NCI-H69 (cell line): Measurements from ENCODE around the gene RNF168.
"Not testable (repeated sequence)": the region's sequence is repeated elsewhere in the genome, so short reads cannot be mapped to it uniquely, and the experiment has no call there.

ENCODE experiments used
- DNase-seq: peaks from one replicate; lab custom pipeline; 2025; lab: John Stamatoyannopoulos, UW

The RNF168 gene

DNA sequence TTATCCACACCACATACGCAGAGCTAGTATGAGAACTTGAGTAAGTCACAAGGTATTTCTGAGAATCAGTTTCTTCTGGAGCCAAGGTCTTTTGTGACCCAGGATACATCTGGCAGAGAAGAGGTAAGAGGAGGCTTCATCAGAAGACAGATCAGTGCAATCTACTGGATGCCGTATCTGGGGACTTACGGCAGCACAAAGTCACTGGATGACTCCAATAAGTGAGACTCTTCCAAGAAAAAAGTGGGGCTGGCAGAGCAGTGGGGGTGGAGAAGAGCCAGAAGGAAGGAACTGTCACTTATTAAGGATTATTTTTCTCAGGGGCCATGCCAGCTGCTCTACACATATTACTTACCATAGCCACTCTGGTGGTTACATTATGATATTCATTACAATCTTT, 39.8 kb downstream of the RNF168 start:
- no peak for DNase-seq

DNA sequence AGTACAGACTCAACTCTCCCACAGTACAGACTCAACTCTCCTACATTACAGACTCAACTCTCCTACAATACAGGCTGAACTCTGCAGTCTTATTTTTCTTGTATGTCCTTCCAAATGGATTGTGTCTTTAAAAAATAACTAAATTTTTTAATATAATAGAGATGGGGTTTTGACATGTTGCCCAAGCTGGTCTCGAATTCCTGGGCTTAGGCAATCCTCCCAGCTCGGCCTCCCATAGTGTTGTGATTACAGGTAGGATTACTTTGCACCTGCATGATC, 40.2 kb downstream of the RNF168 start:
- no peak for DNase-seq

DNA sequence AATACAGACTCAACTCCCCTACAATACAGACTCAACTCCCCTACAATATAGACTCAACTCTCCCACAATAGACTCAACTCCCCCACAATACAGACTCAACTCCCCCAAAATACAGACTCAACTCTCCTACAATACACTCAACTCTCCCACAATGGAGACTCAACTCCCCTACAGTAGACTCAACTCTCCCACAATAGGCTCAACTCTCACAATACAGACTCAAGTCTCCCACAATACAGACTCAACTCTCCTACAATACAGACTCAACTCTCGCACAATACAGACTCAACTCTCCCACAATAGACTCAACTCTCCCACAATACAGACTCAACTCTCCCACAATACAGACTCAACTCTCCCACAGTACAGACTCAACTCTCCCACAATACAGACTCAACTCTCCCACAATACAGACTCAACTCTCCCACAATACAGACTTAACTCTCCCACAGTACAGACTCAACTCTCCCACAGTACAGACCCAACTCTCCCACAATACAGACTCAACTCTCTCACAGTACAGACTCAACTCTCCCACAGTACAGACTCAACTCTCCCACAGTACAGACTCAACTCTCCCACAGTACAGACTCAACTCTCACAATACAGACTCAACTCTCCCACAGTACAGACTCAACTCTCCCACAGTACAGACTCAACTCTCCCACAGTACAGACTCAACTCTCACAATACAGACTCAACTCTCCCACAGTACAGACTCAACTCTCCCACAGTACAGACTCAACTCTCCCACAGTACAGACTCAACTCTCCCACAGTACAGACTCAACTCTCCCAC, 40.7 kb downstream of the RNF168 start:
- DNase-seq: not testable (repeated sequence)

DNA sequence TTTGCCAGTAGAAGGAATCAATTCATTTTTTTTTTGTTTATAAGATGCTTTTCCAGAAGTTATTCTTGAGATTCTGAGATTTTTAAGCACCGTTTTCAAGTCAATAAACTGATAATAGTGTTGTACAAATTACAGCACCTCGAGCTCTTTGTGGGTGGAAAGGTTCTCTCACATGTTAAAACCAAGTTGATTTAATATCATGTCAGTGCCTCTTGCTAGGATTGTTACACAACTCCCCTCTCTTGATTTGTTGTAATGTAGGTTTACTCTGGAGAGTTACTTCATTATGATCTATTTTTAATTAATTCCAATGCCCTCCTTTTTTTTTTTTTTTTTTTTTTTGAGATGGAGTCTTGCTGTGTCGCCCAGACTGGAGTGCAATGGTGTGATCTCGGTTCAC, 45.5 kb downstream of the RNF168 start:
- no peak for DNase-seq

DNA sequence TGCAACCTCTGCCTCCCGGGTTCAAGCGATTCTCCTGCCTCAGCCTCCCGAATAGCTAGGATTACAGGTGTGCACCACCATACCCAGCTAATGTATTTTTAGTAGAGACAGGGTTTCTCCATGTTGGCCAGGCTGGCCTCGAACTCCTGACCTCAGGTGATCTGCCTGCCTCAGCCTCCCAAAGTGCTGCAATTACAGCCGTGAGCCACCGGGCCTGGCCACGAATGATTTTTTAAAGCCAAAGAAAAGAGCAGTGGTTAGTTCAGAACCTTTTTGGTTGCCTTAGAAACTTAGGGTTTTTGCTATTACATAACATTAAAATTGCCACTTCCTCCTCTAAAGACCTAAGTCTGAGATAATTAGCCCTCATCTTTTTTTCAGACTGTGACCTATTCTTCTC, 46.1 kb downstream of the RNF168 start:
- DNase-seq: not testable (repeated sequence)

DNA sequence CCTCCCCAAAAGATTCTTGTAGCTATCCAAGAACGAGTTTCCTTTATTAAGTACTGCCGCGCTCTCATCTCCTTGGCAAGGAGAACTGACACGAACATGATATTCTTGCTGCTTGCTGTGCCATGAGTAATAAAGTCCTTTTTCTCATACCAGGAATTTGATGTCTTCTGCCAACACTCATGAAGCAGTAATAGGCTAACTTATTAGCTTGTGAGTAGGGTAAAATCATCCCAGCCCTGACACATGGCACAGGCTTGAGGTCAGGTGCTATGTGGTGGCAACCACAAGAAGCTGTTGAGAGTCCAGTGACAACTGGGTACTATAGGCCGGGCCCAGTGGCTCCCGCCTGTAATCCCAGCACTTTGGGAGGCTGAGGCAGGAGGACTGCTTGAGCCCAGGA, 48.6 kb downstream of the RNF168 start:
- no peak for DNase-seq

DNA sequence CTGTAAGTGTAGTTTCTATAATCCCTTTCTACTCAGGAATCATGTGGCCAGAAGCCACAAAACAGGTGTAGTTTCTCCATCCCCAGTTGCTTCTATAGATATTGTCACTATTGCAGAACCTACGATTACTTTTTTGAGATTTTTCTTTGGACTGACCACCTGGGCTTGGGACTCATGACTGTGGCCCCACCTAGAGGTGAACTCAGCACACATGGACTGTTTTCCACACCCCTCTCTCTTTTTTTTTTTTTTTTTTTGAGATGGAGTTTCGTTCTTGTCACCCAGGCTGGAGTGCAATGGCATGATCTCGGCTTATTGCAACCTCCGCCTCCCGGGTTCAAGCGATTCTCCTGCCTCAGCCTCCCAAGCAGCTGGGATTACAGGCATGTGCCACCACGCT, 58.2 kb downstream of the RNF168 start:
- peak; percentile 21 for DNase-seq

DNA sequence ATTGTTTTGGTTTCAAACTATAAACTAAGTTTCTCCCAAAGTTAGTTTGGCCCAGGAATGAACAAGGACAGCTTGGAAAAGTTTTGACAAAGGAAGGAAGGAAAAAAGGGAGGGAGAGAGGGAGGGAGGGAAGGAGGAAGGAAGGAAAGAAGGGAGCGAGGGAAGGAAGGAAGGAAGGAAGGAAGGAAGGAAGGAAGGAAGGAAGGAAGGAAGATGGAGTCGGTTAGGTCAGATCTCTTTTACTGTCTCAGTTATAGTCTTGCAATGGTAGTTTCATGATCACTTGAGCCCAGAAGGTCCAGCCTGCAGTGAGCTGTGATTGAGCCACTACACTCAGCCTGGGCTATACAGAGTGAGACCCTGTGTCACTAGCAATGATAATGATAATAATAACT, 59.1 kb downstream of the RNF168 start:
- no peak for DNase-seq

DNA sequence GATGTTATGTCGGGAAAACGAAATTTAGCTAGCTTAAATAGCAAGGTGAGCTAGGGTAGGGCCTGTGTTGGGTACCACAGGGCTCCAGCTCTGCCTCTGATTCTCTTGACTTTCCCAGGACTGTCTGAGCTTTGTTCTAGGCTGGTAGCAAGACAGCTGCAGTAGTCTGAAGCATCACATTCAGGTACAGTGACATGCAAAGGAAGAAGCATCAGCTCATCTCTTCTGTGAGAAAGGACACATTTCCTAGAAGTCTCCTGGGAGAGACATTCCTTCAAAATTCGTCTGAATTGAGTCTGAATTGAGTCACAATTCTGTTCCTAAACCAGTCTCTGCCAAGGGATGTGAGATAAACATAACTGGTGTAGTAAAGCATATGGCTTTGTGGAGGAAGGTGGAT, 62.9 kb downstream of the RNF168 start:
- DNase-seq: no peak

DNA sequence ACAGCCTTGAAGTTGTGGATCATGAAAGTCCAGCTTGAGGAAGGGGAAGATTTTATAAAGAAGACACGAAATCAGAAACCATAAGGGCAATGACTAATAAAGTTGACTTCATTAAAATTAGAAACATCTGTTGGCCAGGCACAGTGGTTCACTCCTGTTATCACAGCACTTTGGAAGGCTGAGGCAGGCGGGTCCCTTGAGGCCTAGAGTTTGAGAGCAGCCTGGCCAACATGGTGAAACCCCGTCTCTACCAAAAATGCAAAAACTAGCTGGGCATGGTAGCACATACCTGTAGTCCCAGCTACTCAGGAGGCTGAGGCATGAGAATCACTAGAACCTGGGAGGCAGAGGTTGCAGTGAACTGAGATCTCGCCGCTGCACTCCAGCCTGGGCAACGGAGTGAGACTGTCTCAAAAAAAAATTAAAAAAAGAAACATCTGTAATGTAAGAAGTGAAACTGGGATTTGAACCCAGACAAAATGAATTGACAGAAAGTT, 63.5 kb downstream of the RNF168 start:
- no peak for DNase-seq

DNA sequence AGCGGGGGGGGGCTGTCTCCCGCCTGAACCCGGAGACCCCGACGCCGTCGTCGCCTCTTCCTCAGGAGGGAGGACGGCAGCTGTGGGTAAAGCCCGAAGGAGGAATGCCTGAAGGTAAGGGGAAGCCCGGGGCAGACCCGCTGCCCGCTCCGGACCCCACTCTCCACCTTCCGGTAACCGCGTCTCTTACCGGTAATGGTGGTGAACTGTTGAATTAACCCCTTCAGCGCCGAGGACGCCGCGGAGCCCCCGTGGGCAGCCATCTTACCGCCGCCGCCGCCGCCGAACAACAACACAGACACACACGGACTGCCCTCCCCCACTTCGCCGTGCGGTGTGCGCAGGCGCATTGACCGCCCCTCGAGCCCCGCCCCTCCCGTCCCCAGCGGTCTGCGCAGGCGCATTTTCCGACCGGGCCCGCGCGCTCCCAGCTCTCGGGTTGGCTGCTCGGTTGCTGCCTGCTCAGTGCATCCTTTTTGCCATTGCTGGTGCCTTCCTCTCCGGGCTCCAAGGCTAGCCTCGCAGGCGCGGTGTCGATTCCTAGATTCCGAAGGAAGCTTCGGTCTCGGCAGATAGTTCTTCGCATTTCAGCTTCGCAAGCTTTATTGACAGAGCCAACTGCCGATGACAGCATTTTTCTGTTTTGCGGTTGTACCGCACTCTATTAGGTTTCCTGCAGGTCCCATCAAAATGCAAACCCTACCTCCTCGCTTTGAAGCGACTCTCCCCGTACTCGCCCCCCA, 71.3 kb downstream of the RNF168 start, which contains the start of gene UBXN7:
Gene UBXN7, minus strand, starts transcription at position 291 of the 743 bp plus-strand sequence. Its CDS starts 28 bp downstream, at position 263.
- DNase-seq: peak; percentile 96

DNA sequence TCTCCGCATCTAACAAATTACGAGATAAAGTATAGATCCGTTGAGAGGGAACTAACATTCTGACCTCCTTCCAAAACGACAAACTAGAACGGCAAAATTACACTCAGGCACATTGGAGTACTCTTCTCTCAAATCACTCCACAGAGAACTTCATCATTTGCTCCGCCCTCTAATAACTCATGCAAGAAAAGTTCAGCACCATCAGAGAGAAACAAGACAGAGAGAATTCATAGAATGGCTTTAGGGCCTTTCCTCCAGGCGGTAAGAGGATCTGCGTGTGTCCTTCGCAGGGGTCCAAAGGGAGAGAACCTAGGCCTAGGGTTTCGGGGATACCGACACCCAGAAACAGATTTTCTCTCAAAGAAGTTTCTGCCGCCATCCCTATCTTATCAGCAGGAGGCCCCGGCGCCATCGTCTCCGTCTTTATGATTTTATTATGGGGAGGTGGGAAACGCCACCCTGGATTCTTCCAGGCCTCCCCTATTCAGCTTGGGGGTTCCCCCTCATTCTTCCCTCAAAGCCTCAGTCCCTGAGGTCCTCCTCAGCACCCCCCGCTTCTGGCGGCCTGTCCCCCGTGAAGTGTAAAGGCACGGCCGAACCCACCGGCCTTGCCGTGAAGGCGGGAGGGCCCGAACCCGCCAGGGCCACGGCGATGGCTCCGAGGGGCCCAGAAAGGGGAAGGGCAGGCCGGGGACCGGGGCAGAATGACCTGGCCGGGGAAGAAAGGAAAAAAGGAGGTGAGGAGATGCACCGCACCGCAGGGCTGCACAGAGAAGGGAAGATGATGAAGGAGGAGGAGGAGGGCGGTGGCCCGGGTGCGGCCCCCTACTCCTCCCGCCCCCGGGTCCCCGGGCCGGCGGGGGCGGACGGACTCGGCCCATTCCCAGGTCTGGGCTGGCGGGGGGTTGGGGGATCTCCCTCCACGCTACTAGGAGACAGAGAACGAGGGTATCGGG, 72.1 kb downstream of the RNF168 start:
- DNase-seq: peak; percentile 65

DNA sequence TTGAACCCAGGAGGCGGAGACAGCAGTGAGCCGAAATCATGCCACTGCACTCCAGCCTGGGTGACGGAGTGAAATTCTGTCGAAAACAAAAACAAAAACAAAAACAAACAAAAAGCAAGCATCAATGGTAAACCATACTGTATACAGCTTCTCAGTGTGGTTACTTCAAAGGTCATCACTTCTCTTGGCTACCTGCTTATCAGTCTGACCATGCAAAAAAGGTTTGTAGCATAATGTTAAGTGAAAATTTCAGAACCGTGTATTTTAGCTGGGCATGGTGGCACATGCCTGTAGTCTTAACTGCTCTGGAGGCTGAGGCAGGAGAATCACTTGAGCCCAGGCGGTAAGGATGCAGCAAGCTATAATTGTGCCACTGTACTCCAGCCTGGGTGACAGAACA, 75.5 kb downstream of the RNF168 start:
- DNase-seq: no peak

DNA sequence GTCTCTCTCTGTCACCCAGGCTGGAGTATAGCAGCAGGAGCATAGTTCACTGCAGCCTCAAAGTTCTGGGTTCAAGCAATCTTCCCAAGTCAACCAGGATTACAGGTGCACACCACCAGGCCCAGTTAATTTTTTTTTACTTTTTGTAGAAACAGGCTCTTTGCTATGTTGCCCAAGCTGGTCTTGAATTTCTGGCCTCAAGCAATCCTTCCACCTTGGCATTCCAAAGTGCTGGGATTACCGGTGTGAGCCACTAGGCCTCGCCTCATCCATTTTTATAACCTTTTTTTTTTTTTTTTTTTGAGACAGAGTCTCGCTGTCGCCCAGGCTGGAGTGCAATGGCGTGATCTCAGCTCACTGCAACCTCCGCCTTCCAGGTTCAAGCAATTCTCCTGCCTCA, 79.1 kb downstream of the RNF168 start:
- DNase-seq: not testable (repeated sequence)

DNA sequence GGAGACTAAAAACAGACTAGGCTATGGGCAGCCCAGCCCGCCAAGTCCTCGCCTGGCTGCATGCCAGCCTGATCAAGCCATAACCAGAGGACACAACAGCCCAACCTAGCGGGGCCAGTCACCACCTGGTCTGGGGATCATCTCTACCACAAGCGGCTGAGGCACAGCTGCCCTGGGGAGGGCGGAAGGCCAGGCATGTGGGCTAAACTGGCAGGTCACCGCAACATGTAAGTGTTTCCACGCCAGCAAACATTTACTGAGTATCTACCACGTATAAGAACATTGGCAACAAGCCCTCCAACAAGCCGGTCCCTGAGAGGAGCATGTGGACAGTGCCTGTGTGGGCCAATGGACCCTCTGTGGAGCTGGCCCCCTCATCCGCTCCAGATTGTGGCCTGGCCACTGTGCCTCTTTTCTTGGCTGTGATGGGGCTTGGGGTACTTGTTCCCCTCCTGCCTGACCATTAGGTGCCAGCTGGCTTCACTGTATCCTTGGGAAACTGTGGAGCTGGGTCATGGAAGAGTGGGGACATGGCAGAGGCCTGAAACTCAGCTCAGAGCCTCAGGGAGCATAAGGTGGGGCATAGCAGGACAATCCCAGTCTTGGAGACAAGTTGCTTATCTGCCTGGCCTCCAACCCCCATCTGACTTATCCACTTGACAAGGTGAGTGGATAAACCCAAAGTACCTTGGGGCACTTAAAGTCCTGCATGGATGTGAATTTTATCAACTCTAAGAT, 80.4 kb downstream of the RNF168 start:
- DNase-seq: peak; percentile 60

DNA sequence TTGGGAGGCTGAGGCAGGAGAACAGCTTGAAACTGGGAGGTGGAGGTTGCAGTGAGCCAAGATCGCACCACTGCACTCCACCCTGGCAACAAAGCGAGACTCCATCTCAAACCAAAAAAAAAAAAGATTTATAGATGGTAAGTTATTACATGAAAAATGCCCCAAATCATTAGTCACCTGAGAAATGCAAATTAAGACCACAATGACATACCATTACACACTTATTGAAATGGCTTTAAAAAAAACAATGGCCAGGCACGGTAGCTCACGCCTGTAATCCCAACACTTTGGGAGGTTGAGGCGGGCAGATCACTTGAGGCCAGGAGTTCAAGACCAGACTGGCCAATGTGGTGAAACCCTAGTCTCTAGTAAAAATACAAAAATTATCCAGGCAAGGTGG, 81.9 kb downstream of the RNF168 start:
- DNase-seq: not testable (repeated sequence)

DNA sequence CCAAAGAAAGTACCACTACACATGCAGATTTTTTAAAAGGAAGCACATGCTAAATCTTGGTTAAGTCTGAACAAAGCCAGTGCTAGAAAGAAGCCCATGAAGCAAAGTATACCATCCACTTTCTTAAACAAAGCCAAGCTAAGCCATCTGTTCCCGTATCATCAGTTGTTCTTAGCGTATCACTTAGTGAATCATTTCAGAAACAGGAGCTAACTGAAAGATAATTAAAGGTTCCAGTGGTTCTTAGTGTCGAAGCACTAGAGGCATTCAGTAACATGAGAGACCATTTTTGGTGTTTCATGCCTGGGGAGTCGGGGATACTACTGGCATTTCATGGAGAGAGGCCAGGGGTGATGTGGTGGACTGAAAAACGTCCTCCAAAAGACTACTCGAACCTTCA, 84.2 kb downstream of the RNF168 start:
- peak; percentile 26 for DNase-seq
